HCT116 (cell line): ENCODE measurements around the gene LRRC52. TPM values are rescaled to one million over a fixed set of nuclear protein-coding genes. Genes with fewer than 3 reads are reported as not detected.

Experiments
- ATAC-seq: fragments of 200-7000 bp; cut with Tn5 transposase; 2 replicates; pipeline ENCODE4 v1.9.1; 2020; ENCODE audit warnings: mild to moderate bottlenecking, moderate library complexity
- BruUV-seq: library from RNA; stranded (reverse); fragments of 400-500 nt; replicated peaks from 2 replicates; lab custom pipeline; 2021; lab: Mats Ljungman, UMichigan
- CTCF ChIA-PET: fragments of 300-600 bp; sonication (Branson Sonifier 250); formaldehyde crosslinking; loops from one replicate; lab custom pipeline; 2021; ENCODE audit warnings: antibody characterized with exemption; lab: Charles Lee
- POLR2A ChIA-PET: fragments of 300-600, 350-600 bp; sonication (Branson Sonifier 250); formaldehyde crosslinking; loops from one replicate; lab custom pipeline; 2021; ENCODE audit warnings: antibody characterized with exemption; lab: Charles Lee
- RAD21 ChIA-PET, 2 experiments: fragments of 300-600 bp; sonication (Branson Sonifier 250); formaldehyde crosslinking; loops; one replicate each; lab custom pipeline; 2023; ENCODE audit warnings: low total read pairs in 2 of 2; ENCODE audit not compliant: uncharacterized antibody in 2 of 2, unreplicated experiment in 2 of 2, low non-redundant PET in 1 of 2; lab: Charles Lee
- DNase-seq: peaks from one replicate; pipeline ENCODE4 v3.0.0-alpha.2; 2010; ENCODE audit warnings: low read depth, low spot score
- H2AFZ ChIP-seq: fragments of 200-600 bp; shearing (Covaris generic), sonication (generic); 2 replicates; pipeline ENCODE4 v1.6.1; 2017; ENCODE audit warnings: low read depth, mixed run types, mixed read lengths, antibody characterized with exemption, low read length; ENCODE audit not compliant: poor library complexity, severe bottlenecking
- H3K27ac ChIP-seq: 2 replicates; pipeline ENCODE4 v1.5.1; 2012; ENCODE audit warnings: low read depth, low read length
- H3K27me3 ChIP-seq: fragments of 200-600 bp; sonication (generic); 2 replicates; pipeline ENCODE4 v1.6.1; 2016; ENCODE audit warnings: mixed run types, low read length, mixed read lengths; ENCODE audit not compliant: insufficient read depth
- H3K36me3 ChIP-seq, 2 experiments: fragments of 200-500 bp in 1 of 2; fragments of 200-600 bp in 1 of 2; sonication (Bioruptor generic) in 1 of 2; sonication (generic) in 1 of 2; 2 replicates each; pipeline versions ENCODE4 v1.5.1 to v1.6.1; 2014 to 2016; ENCODE audit warnings: low read length in 2 of 2, inconsistent platforms in 1 of 2, mixed read lengths in 1 of 2, mixed run types in 1 of 2; ENCODE audit not compliant: insufficient read depth in 2 of 2, control insufficient read depth in 1 of 2
- H3K4me1 ChIP-seq, 2 experiments: fragments of 200-600 bp in 1 of 2; sonication (generic) in 1 of 2; 2 replicates each; pipeline versions ENCODE4 v1.5.1 to v1.6.1; 2012 to 2017; ENCODE audit warnings: low read length in 2 of 2, inconsistent platforms in 1 of 2, mild to moderate bottlenecking in 1 of 2, mixed read lengths in 1 of 2, mixed run types in 1 of 2, moderate library complexity in 1 of 2; ENCODE audit not compliant: insufficient read depth in 2 of 2, control insufficient read depth in 1 of 2
- H3K4me2 ChIP-seq: fragments of 200-600 bp; sonication (generic); 2 replicates; pipeline ENCODE4 v1.6.1; 2017; ENCODE audit warnings: mixed run types, low read length, mixed read lengths
- H3K4me3 ChIP-seq, 2 experiments: fragments of 200-600 bp in 1 of 2; sonication (generic) in 1 of 2; replicated peaks in 1 of 2; 2 replicates each; pipeline ENCODE4 v1.5.1; 2011 to 2016; ENCODE audit warnings: low read length in 2 of 2, control low read depth in 1 of 2, low read depth in 1 of 2, mild to moderate bottlenecking in 1 of 2, mixed read lengths in 1 of 2, mixed run types in 1 of 2
- H3K79me2 ChIP-seq: fragments of 200-600 bp; sonication (generic); 2 replicates; pipeline ENCODE4 v1.6.1; 2017; ENCODE audit warnings: mild to moderate bottlenecking, mixed run types, low read length, moderate library complexity, mixed read lengths; ENCODE audit not compliant: insufficient read depth
- H3K9ac ChIP-seq: fragments of 200-600 bp; sonication (generic); 2 replicates; pipeline ENCODE4 v1.6.1; 2016; ENCODE audit warnings: low read length, mixed read lengths
- H3K9me2 ChIP-seq: fragments of 200-600 bp; sonication (generic), shearing (Covaris generic); 2 replicates; pipeline ENCODE4 v1.6.1; 2017; ENCODE audit warnings: mixed run types, mild to moderate bottlenecking, moderate library complexity; ENCODE audit not compliant: insufficient read depth
- H3K9me3 ChIP-seq, 2 experiments: fragments of 200-500 bp in 1 of 2; fragments of 200-600 bp in 1 of 2; sonication (Bioruptor generic) in 1 of 2; sonication (generic) in 1 of 2; 2 replicates each; pipeline ENCODE4 v1.6.1; 2014 to 2017; ENCODE audit warnings: low read length in 2 of 2, mixed read lengths in 2 of 2, inconsistent platforms in 1 of 2, low read depth in 1 of 2, mild to moderate bottlenecking in 1 of 2, mixed run types in 1 of 2, moderate library complexity in 1 of 2; ENCODE audit not compliant: control insufficient read depth in 1 of 2, insufficient read depth in 1 of 2
- H4K20me1 ChIP-seq: fragments of 200-600 bp; sonication (generic), shearing (Covaris generic); 2 replicates; pipeline ENCODE4 v1.6.1; 2017; ENCODE audit warnings: mixed run types, mild to moderate bottlenecking, moderate library complexity; ENCODE audit not compliant: insufficient read depth
- ELF1 ChIP-seq: IDR thresholded peaks from 2 replicates; pipeline ENCODE4 v1.6.1; 2012; ENCODE audit warnings: low read depth, borderline replicate concordance
- EZH2 ChIP-seq: fragments of 200-600 bp; sonication (generic); IDR thresholded peaks from 2 replicates; pipeline ENCODE4 v1.6.1; 2017; ENCODE audit warnings: antibody characterized with exemption, mixed run types
- EZH2phosphoT487 ChIP-seq: fragments of 200-600 bp; IDR thresholded peaks from 2 replicates; pipeline ENCODE4 v1.6.1; 2018; ENCODE audit warnings: antibody characterized with exemption, borderline replicate concordance
- FOSL1 ChIP-seq: IDR thresholded peaks from 2 replicates; pipeline ENCODE4 v1.6.1; 2012; ENCODE audit warnings: low read depth
- JUND ChIP-seq: IDR thresholded peaks from 2 replicates; pipeline ENCODE4 v1.6.1; 2012
- POLR2A ChIP-seq: IDR thresholded peaks from 2 replicates; pipeline ENCODE4 v1.7.0; 2011; ENCODE audit warnings: borderline replicate concordance; ENCODE audit not compliant: insufficient read depth, insufficient read length; ENCODE audit errors: extremely low read depth
- POLR2AphosphoS5 ChIP-seq: IDR thresholded peaks from 2 replicates; pipeline ENCODE4 v1.6.1; 2011; ENCODE audit warnings: mild to moderate bottlenecking, low read depth, low read length, moderate library complexity
- RAD21 ChIP-seq: IDR thresholded peaks from 2 replicates; pipeline ENCODE4 v1.6.1; 2012; ENCODE audit warnings: low read depth, mild to moderate bottlenecking
- SIN3A ChIP-seq: IDR thresholded peaks from 2 replicates; pipeline ENCODE4 v1.6.1; 2012; ENCODE audit warnings: low read depth
- SP1 ChIP-seq: IDR thresholded peaks from 2 replicates; pipeline ENCODE4 v1.6.1; 2012; ENCODE audit warnings: low read depth
- YY1 ChIP-seq: IDR thresholded peaks from 2 replicates; pipeline ENCODE4 v1.6.1; 2011; ENCODE audit warnings: low read length, low read depth, moderate library complexity, mild to moderate bottlenecking; ENCODE audit not compliant: insufficient replicate concordance; ENCODE audit errors: extremely low read depth
- ZFX ChIP-seq: fragments of 450-650 bp; IDR thresholded peaks from 2 replicates; pipeline ENCODE4 v1.6.1; 2017
- ZNF274 ChIP-seq: fragments of 200-500 bp; sonication (Bioruptor generic); IDR thresholded peaks from 2 replicates; pipeline ENCODE4 v1.6.1; 2014; ENCODE audit warnings: mild to moderate bottlenecking, low read depth, low read length, inconsistent platforms
- intact Hi-C: fragments of 100-400 bp; cut with micrococcal nuclease; formaldehyde crosslinking; loops from 2 replicates; pipeline ENCODE4 v1.10.0; 2022
- total RNA-seq: library from RNA; stranded (reverse); gene quantifications from one replicate; pipeline ENCODE4 v1.2.1, GENCODE V29; 2021; ENCODE audit not compliant: unreplicated experiment
- TF ChIP-seq, protein P1 (sequence below): IDR thresholded peaks from 2 replicates; pipeline ENCODE4 v1.6.1; 2012; ENCODE audit warnings: low read depth
- TF ChIP-seq, protein P2 (sequence below), 3 experiments: fragments of 200-600 bp in 1 of 3; sonication (generic) in 1 of 3; IDR thresholded peaks in 2 of 3; conservative IDR thresholded peaks in 1 of 3; 2 replicates each; pipeline ENCODE4 v1.5.1; 2012 to 2017; ENCODE audit warnings: low read depth in 2 of 3, low read length in 2 of 3, antibody characterized with exemption in 1 of 3, borderline replicate concordance in 1 of 3, control low read depth in 1 of 3, mild to moderate bottlenecking in 1 of 3, mixed read lengths in 1 of 3, mixed run types in 1 of 3, moderate library complexity in 1 of 3; ENCODE audit not compliant: insufficient read depth in 1 of 3

LRRC52 gene
- total RNA-seq, 1 experiment from 2014 or later: not detected

GRCh38 chr1:165600793-165601192, 57.0 kb downstream of the LRRC52 start:
- intact Hi-C loops: loop anchor here (1.0 to 5.0 kb wide), 4 partner anchors 30 to 314 kb away; partner anchors contain the start of genes ALDH9A1, MGST3 and TMCO1
- Histone ChIP-seq H3K9me3 (no peaks in the 10 kb centered on the region), H3K4me2 (no peak overlapping the region), H3K79me2 (no peaks in the 10 kb centered on the region), H3K27me3 (no peaks in the 10 kb centered on the region), H3K4me3 (no peak overlapping the region), H2AFZ (peak overlapping the region; percentile 94), H3K36me3 (no peaks in the 10 kb centered on the region)
- BruUV-seq: no TSS peak
- POLR2A ChIA-PET: no interaction called here
- ATAC-seq (no peak), DNase-seq (no peak)
- RAD21 ChIA-PET: no interaction called here
- TF ChIP-seq POLR2A (no peak), ZFX (no peak), ZNF274 (no peak), RAD21 (no peak), POLR2AphosphoS5 (no peak), ELF1 (no peak), SP1 (no peak), FOSL1 (no peak), JUND (no peak), EZH2 (no peak), YY1 (no peak), SIN3A (no peak), EZH2phosphoT487 (no peak)
- TF ChIP-seq, protein P1, sequence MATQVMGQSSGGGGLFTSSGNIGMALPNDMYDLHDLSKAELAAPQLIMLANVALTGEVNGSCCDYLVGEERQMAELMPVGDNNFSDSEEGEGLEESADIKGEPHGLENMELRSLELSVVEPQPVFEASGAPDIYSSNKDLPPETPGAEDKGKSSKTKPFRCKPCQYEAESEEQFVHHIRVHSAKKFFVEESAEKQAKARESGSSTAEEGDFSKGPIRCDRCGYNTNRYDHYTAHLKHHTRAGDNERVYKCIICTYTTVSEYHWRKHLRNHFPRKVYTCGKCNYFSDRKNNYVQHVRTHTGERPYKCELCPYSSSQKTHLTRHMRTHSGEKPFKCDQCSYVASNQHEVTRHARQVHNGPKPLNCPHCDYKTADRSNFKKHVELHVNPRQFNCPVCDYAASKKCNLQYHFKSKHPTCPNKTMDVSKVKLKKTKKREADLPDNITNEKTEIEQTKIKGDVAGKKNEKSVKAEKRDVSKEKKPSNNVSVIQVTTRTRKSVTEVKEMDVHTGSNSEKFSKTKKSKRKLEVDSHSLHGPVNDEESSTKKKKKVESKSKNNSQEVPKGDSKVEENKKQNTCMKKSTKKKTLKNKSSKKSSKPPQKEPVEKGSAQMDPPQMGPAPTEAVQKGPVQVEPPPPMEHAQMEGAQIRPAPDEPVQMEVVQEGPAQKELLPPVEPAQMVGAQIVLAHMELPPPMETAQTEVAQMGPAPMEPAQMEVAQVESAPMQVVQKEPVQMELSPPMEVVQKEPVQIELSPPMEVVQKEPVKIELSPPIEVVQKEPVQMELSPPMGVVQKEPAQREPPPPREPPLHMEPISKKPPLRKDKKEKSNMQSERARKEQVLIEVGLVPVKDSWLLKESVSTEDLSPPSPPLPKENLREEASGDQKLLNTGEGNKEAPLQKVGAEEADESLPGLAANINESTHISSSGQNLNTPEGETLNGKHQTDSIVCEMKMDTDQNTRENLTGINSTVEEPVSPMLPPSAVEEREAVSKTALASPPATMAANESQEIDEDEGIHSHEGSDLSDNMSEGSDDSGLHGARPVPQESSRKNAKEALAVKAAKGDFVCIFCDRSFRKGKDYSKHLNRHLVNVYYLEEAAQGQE: no peak
- TF ChIP-seq, protein P2, sequence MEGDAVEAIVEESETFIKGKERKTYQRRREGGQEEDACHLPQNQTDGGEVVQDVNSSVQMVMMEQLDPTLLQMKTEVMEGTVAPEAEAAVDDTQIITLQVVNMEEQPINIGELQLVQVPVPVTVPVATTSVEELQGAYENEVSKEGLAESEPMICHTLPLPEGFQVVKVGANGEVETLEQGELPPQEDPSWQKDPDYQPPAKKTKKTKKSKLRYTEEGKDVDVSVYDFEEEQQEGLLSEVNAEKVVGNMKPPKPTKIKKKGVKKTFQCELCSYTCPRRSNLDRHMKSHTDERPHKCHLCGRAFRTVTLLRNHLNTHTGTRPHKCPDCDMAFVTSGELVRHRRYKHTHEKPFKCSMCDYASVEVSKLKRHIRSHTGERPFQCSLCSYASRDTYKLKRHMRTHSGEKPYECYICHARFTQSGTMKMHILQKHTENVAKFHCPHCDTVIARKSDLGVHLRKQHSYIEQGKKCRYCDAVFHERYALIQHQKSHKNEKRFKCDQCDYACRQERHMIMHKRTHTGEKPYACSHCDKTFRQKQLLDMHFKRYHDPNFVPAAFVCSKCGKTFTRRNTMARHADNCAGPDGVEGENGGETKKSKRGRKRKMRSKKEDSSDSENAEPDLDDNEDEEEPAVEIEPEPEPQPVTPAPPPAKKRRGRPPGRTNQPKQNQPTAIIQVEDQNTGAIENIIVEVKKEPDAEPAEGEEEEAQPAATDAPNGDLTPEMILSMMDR (IDR thresholded peaks at IDR 0.05 in 2 of 3, conservative IDR thresholded peaks at IDR 0.05 in 1 of 3; ENCODE audit: borderline replicate concordance in 1 of 3, insufficient read depth in 1 of 3, low read depth in 2 of 3, low read length in 2 of 3): no peak
- TF ChIP-seq, all 23 proteins: peak for 0
- H3K9ac ChIP-seq: no peak overlapping the region
- peaks cover 12 to 23% of the 10 kb centered on the region in 2 experiments for H3K4me1 ChIP-seq
- CTCF ChIA-PET: interaction anchor here (0.7 to 2.0 kb wide), 4 partner anchors 97 to 324 kb away, joined by 3 to 25 read pairs (median 5); partner anchors contain the start of gene ALDH9A1
- H4K20me1 ChIP-seq: no peaks in the 10 kb centered on the region
- H3K27ac ChIP-seq: no peak overlapping the region
- H3K9me2 ChIP-seq: no peaks in the 10 kb centered on the region
